NB4 (cell line): ENCODE measurements around the gene MXD4.

Experiments used
- CTCF ChIP-seq: IDR thresholded peaks from one replicate; pipeline ENCODE4 v1.5.1; 2012; ENCODE audit warnings: low read depth, low read length
- MYC ChIP-seq: IDR thresholded peaks from 2 replicates; pipeline ENCODE4 v1.6.1; 2011; ENCODE audit warnings: low read depth, low read length
- POLR2A ChIP-seq: IDR thresholded peaks from 2 replicates; pipeline ENCODE4 v1.6.1; 2011; ENCODE audit warnings: mild to moderate bottlenecking; ENCODE audit not compliant: insufficient read length; ENCODE audit errors: extremely low read depth
- TF ChIP-seq, protein P1 (sequence below): IDR thresholded peaks from 2 replicates; pipeline ENCODE4 v1.6.1; 2011; ENCODE audit warnings: low read depth, low read length

DNA sequence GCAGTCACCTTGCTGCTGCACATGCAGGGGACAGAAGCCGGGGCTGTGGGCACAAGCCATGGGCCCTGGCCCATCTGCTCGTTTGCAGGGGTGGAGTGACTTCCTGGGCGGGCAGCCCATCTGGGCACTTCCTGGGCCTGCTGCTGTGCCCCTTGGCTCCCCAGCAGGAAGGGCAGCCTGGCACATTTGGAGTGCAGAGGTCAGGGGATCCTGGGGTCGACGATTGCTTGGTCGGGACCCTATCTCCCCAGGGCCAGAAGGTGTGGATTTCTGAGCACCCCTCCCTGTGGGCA, 10.9 kb upstream of the MXD4 start:
- TF ChIP-seq CTCF (no peak), POLR2A (no peak), MYC (no peak)
- TF ChIP-seq, protein P1, sequence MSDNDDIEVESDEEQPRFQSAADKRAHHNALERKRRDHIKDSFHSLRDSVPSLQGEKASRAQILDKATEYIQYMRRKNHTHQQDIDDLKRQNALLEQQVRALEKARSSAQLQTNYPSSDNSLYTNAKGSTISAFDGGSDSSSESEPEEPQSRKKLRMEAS: no peak
